Endothelial cell of umbilical vein (primary cell): ENCODE data around the gene CETN1. TPM values are rescaled to one million over a fixed set of nuclear protein-coding genes. Genes with fewer than 3 reads are reported as not detected.

Experiments used
- BruUV-seq: library from RNA; stranded (reverse); fragments of 400-500 nt; replicated peaks from 2 replicates; lab custom pipeline; 2021; lab: Mats Ljungman, UMichigan
- CTCF ChIA-PET: fragments of 300-600, 350-600 bp; sonication (Branson Sonifier 250); formaldehyde crosslinking; loops from one replicate; lab custom pipeline; 2021; ENCODE audit warnings: antibody characterized with exemption, inconsistent platforms; lab: Charles Lee
- POLR2A ChIA-PET: fragments of 300-600, 350-600 bp; sonication (Branson Sonifier 250); formaldehyde crosslinking; loops from one replicate; lab custom pipeline; 2021; ENCODE audit warnings: antibody characterized with exemption, inconsistent platforms; lab: Charles Lee
- DNase-seq: peaks from one replicate; pipeline ENCODE4 v3.0.0-alpha.2; 2011; ENCODE audit warnings: low read depth, low spot score
- FAIRE-seq: peaks from 2 replicates; lab custom pipeline; 2011; peaks lifted over from hg19 to GRCh38; lab: Jason Lieb, UNC
- H2AFZ ChIP-seq: 2 replicates; pipeline ENCODE4 v1.6.0; 2012; ENCODE audit warnings: low read depth, low read length, control low read depth, inconsistent platforms
- H3K27ac ChIP-seq: 2 replicates; pipeline ENCODE4 v1.5.1; 2011; ENCODE audit warnings: low read depth, mild to moderate bottlenecking, control low read depth, low read length, moderate library complexity; ENCODE audit not compliant: insufficient read depth
- H3K27me3 ChIP-seq, 2 experiments: 2 replicates each; pipeline versions ENCODE4 v1.6.0 to v1.6.1; 2011; ENCODE audit warnings: low read length in 2 of 2, mixed read lengths in 1 of 2; ENCODE audit not compliant: control insufficient read depth in 2 of 2, insufficient read depth in 2 of 2
- H3K36me3 ChIP-seq, 2 experiments: 2 replicates in 1 of 2; 3 replicates in 1 of 2; pipeline ENCODE4 v1.5.1; 2011; ENCODE audit warnings: low read length in 2 of 2, mild to moderate bottlenecking in 1 of 2, moderate library complexity in 1 of 2; ENCODE audit not compliant: control insufficient read depth in 2 of 2, insufficient read depth in 2 of 2; ENCODE audit errors: extremely low read depth in 1 of 2
- H3K4me1 ChIP-seq: 3 replicates; pipeline ENCODE4 v1.5.1; 2011; ENCODE audit warnings: mild to moderate bottlenecking, low read length; ENCODE audit not compliant: control insufficient read depth, insufficient read depth; ENCODE audit errors: extremely low read depth
- H3K4me2 ChIP-seq: 2 replicates; pipeline ENCODE4 v1.6.1; 2011; ENCODE audit warnings: low read length, control low read depth, mixed read lengths; ENCODE audit not compliant: insufficient read depth
- H3K4me3 ChIP-seq, 3 experiments: fragments of 200-600 bp in 1 of 3; sonication (generic), shearing (Covaris generic) in 1 of 3; replicated peaks in 1 of 3; 2 replicates each; pipeline ENCODE4 v1.5.1; 2011 to 2016; ENCODE audit warnings: control low read depth in 3 of 3, low read length in 3 of 3, mild to moderate bottlenecking in 2 of 3, inconsistent platforms in 1 of 3, low read depth in 1 of 3, moderate library complexity in 1 of 3; ENCODE audit not compliant: insufficient read depth in 1 of 3
- H3K79me2 ChIP-seq: 2 replicates; pipeline ENCODE4 v1.6.0; 2012; ENCODE audit warnings: low read length, inconsistent platforms; ENCODE audit not compliant: control insufficient read depth, insufficient read depth
- H3K9ac ChIP-seq: replicated peaks from 2 replicates; pipeline ENCODE3; 2011; ENCODE audit warnings: low read length, control low read depth; ENCODE audit not compliant: insufficient read depth; ENCODE audit errors: extremely low read depth
- H3K9me1 ChIP-seq: replicated peaks from 3 replicates; pipeline ENCODE4 v1.6.0; 2011; ENCODE audit warnings: mild to moderate bottlenecking, low read length; ENCODE audit not compliant: control insufficient read depth, insufficient read depth; ENCODE audit errors: extremely low read depth
- H3K9me3 ChIP-seq: replicated peaks from 2 replicates; pipeline ENCODE4 v1.5.1; 2012; ENCODE audit warnings: low read length, inconsistent platforms; ENCODE audit not compliant: control insufficient read depth, insufficient read depth
- H4K20me1 ChIP-seq: replicated peaks from 2 replicates; pipeline ENCODE3; 2011; ENCODE audit warnings: mild to moderate bottlenecking, low read length; ENCODE audit not compliant: control insufficient read depth, insufficient read depth; ENCODE audit errors: extremely low read depth
- EZH2 ChIP-seq: IDR thresholded peaks from 2 replicates; pipeline ENCODE4 v1.6.1; 2012; ENCODE audit warnings: borderline replicate concordance, low read depth, mild to moderate bottlenecking, moderate library complexity, low read length, inconsistent platforms; ENCODE audit not compliant: severe bottlenecking
- FOS ChIP-seq: IDR thresholded peaks from 2 replicates; pipeline ENCODE4 v1.6.1; 2011; ENCODE audit warnings: mild to moderate bottlenecking, low read length, moderate library complexity, borderline replicate concordance; ENCODE audit not compliant: insufficient read depth
- GATA2 ChIP-seq: IDR thresholded peaks from 2 replicates; pipeline ENCODE4 v1.7.0; 2011; ENCODE audit warnings: low read depth, mild to moderate bottlenecking, moderate library complexity, mixed read lengths, low read length; ENCODE audit not compliant: insufficient read length, insufficient read depth
- MYC ChIP-seq: IDR thresholded peaks from one replicate; pipeline ENCODE4 v1.6.1; 2011; ENCODE audit warnings: mild to moderate bottlenecking, low read depth, low read length
- dilution Hi-C: fragments of 300-500 bp; cut with MboI; formaldehyde crosslinking; loops from one replicate; pipeline ENCODE4 v1.15.0; 2019; ENCODE audit warnings: low sequenced_read_pairs; ENCODE audit not compliant: extremely low pct_ligation_motif_present
- intact Hi-C: fragments of 100-400 bp; cut with micrococcal nuclease; formaldehyde crosslinking; loops from one replicate; pipeline ENCODE4 v1.10.0; 2022
- polyA plus RNA-seq, 4 experiments: library from polyadenylated mRNA; depleted of rRNA in 3 of 4; stranded (reverse) in 3 of 4; unstranded in 1 of 4; fragments of >200 nt; gene quantifications; 2 replicates each; pipeline versions ENCODE4 v1.2.1 to v1.2.3, GENCODE V29; 2011 to 2012; ENCODE audit warnings: missing spikeins in 1 of 4
- total RNA-seq: library from RNA; stranded (reverse); gene quantifications from 2 replicates; pipeline ENCODE4 v1.2.3, GENCODE V29; 2021
- TF ChIP-seq, protein P1 (sequence below): IDR thresholded peaks from 2 replicates; pipeline ENCODE4 v1.6.1; 2011; ENCODE audit not compliant: insufficient read depth, insufficient read length
- TF ChIP-seq, protein P2 (sequence below), 2 donors: IDR thresholded peaks; 1 replicate in 1 of 2; 2 replicates in 1 of 2; pipeline ENCODE4 v1.5.1; 2011; ENCODE audit warnings: low read length in 2 of 2, mild to moderate bottlenecking in 2 of 2, moderate library complexity in 2 of 2, control low read depth in 1 of 2, inconsistent platforms in 1 of 2, low read depth in 1 of 2; ENCODE audit not compliant: insufficient read depth in 1 of 2; ENCODE audit errors: extremely low read depth in 1 of 2

CETN1 gene
- total and polyA plus RNA-seq, 2 donors (not counting 3 experiments of a cell fraction or from before 2014, with no cell fraction given) = not detected

DNA sequence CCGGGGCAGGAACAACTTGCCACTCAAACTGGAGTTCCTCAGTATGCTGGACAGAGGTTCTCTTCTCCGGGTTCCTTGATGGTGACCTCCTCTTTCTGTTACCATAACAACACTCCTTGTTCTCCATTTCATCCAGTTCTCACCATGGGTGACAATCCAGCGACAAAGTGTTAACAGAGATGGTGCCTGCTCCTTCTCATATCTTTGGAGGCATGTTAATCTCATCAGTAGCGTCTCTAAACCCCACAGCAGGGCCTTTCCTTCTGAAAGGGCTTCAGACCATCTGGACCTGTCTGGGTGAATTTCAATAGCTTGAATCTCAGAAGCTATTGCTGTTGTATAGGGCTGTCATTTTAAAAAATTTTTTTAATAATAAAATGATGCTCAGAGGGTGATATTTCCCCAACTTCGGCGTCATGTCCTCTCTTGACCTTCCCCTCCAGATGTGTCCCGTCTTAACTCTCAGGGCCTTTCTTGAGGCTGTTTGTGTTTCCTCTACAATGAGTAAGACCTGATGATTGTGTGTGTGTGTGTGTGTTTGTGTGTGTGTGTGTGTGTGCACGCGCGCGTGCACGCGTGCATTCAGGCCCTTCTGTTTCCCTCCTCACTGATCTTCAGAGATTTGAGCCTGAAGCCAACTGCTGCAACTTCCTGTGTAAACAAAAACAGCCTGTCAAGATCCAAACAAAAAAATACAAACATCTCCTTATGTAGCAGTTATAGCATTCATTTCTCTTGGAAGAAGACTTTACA lies 24.3 kb upstream of the CETN1 start:
- Histone ChIP-seq H3K27ac (no peak overlapping the region), H3K4me1 (no peaks in the 10 kb centered on the region), H3K9me3 (no peaks in the 10 kb centered on the region), H3K36me3 (no peaks in the 10 kb centered on the region), H3K4me2 (no peak overlapping the region), H3K9ac (no peak overlapping the region), H4K20me1 (no peaks in the 10 kb centered on the region), H3K4me3 (no peak overlapping the region), H3K27me3 (peaks cover 2 to 4% of the 10 kb centered on the region in 2 experiments), H2AFZ (no peak overlapping the region), H3K9me1 (no peaks in the 10 kb centered on the region), H3K79me2 (no peaks in the 10 kb centered on the region)
- no peak for DNase-seq
- BruUV-seq = no TSS peak
- dilution Hi-C loops = no loop called here
- FAIRE-seq = no peak
- POLR2A ChIA-PET = no interaction called here
- intact Hi-C loops = no loop called here
- TF ChIP-seq, protein P1, sequence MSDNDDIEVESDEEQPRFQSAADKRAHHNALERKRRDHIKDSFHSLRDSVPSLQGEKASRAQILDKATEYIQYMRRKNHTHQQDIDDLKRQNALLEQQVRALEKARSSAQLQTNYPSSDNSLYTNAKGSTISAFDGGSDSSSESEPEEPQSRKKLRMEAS = no peak
- no peak for TF ChIP-seq MYC
- TF ChIP-seq GATA2 = no peak
- TF ChIP-seq EZH2 = no peak
- TF ChIP-seq FOS = no peak
- TF ChIP-seq, protein P2, sequence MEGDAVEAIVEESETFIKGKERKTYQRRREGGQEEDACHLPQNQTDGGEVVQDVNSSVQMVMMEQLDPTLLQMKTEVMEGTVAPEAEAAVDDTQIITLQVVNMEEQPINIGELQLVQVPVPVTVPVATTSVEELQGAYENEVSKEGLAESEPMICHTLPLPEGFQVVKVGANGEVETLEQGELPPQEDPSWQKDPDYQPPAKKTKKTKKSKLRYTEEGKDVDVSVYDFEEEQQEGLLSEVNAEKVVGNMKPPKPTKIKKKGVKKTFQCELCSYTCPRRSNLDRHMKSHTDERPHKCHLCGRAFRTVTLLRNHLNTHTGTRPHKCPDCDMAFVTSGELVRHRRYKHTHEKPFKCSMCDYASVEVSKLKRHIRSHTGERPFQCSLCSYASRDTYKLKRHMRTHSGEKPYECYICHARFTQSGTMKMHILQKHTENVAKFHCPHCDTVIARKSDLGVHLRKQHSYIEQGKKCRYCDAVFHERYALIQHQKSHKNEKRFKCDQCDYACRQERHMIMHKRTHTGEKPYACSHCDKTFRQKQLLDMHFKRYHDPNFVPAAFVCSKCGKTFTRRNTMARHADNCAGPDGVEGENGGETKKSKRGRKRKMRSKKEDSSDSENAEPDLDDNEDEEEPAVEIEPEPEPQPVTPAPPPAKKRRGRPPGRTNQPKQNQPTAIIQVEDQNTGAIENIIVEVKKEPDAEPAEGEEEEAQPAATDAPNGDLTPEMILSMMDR (IDR thresholded peaks at IDR 0.05; ENCODE audit: extremely low read depth in 1 of 2, insufficient read depth in 1 of 2, low read depth in 1 of 2, low read length in 2 of 2) = no peak
- CTCF ChIA-PET = no interaction called here
